Adrenal gland (tissue), 12 donors: Measurements from ENCODE around the gene RFC2. TPM values are rescaled to one million over a fixed set of nuclear protein-coding genes. Genes with fewer than 3 reads are reported as not detected.

Source experiments
- DNase-seq, 7 donors: peaks; one replicate each; pipeline ENCODE4 v3.0.0-alpha.2; 2019 to 2020
- H3K27ac ChIP-seq, 5 donors: fragments of 200-600 bp; sonication (generic) in 4 of 5; 1 replicate in 3 of 5; 2 replicates in 2 of 5; pipeline versions ENCODE4 v1.5.1 to v1.8.0; 2016 to 2020; ENCODE audit warnings: mild to moderate bottlenecking in 1 of 5
- H3K27me3 ChIP-seq: fragments of 200-600 bp; 2 replicates; pipeline ENCODE4 v1.8.0; 2021
- H3K36me3 ChIP-seq, 2 donors: fragments of 200-600 bp; replicated peaks in 1 of 2; 1 replicate in 1 of 2; 2 replicates in 1 of 2; pipeline versions ENCODE4 v1.5.1 to v1.8.0; 2018 to 2022
- H3K4me1 ChIP-seq, 2 donors: fragments of 200-600 bp; replicated peaks in 1 of 2; 1 replicate in 1 of 2; 2 replicates in 1 of 2; pipeline versions ENCODE4 v1.5.1 to v1.8.0; 2018 to 2021
- H3K4me3 ChIP-seq, 4 donors: fragments of 200-600 bp; sonication (generic) in 3 of 4; one replicate each; pipeline ENCODE4 v1.5.1; 2016 to 2018
- H3K9me3 ChIP-seq, 3 donors: fragments of 200-600 bp; sonication (generic) in 1 of 3; replicated peaks in 1 of 3; 1 replicate in 2 of 3; 2 replicates in 1 of 3; pipeline versions ENCODE4 v1.5.1 to v1.8.0; 2016 to 2021
- POLR2A ChIP-seq, 2 donors: fragments of 450-650 bp; IDR thresholded peaks; one replicate each; pipeline ENCODE4 v1.6.1; 2017; ENCODE audit warnings: antibody characterized with exemption in 2 of 2, mild to moderate bottlenecking in 2 of 2, moderate library complexity in 1 of 2
- WGBS, 4 donors: extraction: QIAGEN DNeasy Blood & Tissue Kit in 2 of 4; methylation state at CpG; one replicate each; pipeline versions ENCODE4 v1.1.5 to v1.1.7; 2013 to 2017; 5-methylcytosine and 5-hydroxymethylcytosine counted together
- intact Hi-C, 2 donors: fragments of 100-400 bp; cut with DNase I; formaldehyde crosslinking; loops; one replicate each; pipeline versions ENCODE4 v1.14.1 to v1.15.0; 2022 to 2023
- polyA plus RNA-seq, 3 donors: library from polyadenylated mRNA; stranded (reverse); fragments of 200-250 nt in 2 of 3; fragments of 350-450 nt in 1 of 3; fragmentation: Illumina TruSeq in 1 of 3; extraction: RNeasy Lipid Tissue Mini Kit (QIAGEN cat#74804) in 1 of 3; gene quantifications; one replicate each; pipeline ENCODE4 v1.2.3, GENCODE V29; 2013 to 2014
- total RNA-seq, 9 donors: library from RNA; depleted of rRNA in 4 of 9; stranded (reverse); fragments of >200 nt in 4 of 9; fragments of 120-200 nt in 1 of 9; fragmentation: NEBNext Ultra II Directional in 1 of 9; extraction: Animal tissue kit (Norgen Biotek cat#: 25700) in 1 of 9; gene quantifications; one replicate each; pipeline versions ENCODE4 v1.1.0 to v1.2.4, GENCODE V29; 2013 to 2023
- TF ChIP-seq, protein P1 (sequence below), 6 experiments: fragments of 450-650 bp in 4 of 6; fragments of 200-600 bp in 2 of 6; sonication (generic) in 1 of 6; IDR thresholded peaks; 1 replicate in 5 of 6; 2 replicates in 1 of 6; pipeline versions ENCODE4 v1.5.1 to v1.8.0; 2016 to 2021; ENCODE audit warnings: antibody characterized with exemption in 6 of 6, mild to moderate bottlenecking in 2 of 6, moderate library complexity in 1 of 6
- donor health status: healthy with polysubstance abuse.
- donor health status: Bipolar disorder and iron deficiency.
- donor health status: DM: yes; HTN: yes; CAD: no.
- donor health status: DM: no; HTN: no; CAD: no.
- donor health status: DM: no; HTN: no; CAD: no.
- donor health status: DM: yes; HTN: yes; CAD: no.

RFC2 gene
- total and polyA plus RNA-seq, 12 donors = 9.3 to 23.2 (median 14.6) TPM

GRCh38 chr7:74235518-74236268, 18.5 kb downstream of the RFC2 start:
- Histone ChIP-seq H3K4me3 (no peak overlapping the region), H3K36me3 (peaks cover 0 to 44% of the 10 kb centered on the region in 2 donors), H3K4me1 (peaks cover 0 to 3% of the 10 kb centered on the region in 2 donors), H3K27me3 (no peaks in the 10 kb centered on the region), H3K9me3 (no peaks in the 10 kb centered on the region), H3K27ac (no peak overlapping the region)
- TF ChIP-seq POLR2A (IDR thresholded peaks at IDR 0.05) = no peak
- TF ChIP-seq, protein P1, sequence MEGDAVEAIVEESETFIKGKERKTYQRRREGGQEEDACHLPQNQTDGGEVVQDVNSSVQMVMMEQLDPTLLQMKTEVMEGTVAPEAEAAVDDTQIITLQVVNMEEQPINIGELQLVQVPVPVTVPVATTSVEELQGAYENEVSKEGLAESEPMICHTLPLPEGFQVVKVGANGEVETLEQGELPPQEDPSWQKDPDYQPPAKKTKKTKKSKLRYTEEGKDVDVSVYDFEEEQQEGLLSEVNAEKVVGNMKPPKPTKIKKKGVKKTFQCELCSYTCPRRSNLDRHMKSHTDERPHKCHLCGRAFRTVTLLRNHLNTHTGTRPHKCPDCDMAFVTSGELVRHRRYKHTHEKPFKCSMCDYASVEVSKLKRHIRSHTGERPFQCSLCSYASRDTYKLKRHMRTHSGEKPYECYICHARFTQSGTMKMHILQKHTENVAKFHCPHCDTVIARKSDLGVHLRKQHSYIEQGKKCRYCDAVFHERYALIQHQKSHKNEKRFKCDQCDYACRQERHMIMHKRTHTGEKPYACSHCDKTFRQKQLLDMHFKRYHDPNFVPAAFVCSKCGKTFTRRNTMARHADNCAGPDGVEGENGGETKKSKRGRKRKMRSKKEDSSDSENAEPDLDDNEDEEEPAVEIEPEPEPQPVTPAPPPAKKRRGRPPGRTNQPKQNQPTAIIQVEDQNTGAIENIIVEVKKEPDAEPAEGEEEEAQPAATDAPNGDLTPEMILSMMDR (IDR thresholded peaks at IDR 0.05) = no peak
- 88 to 98% (median 92%) methylated on average over 7 to 8 of the region's 8 CpGs for WGBS, 4 donors
- DNase-seq = no peak
- intact Hi-C loops = no loop called here

GRCh38 chr7:74233655-74234285, 20.4 kb downstream of the RFC2 start:
- peaks cover 0 to 34% of the 10 kb centered on the region in 2 donors for H3K36me3 ChIP-seq
- H3K4me3 ChIP-seq = no peak overlapping the region
- no peak overlapping the region for H3K27ac ChIP-seq
- intact Hi-C loops = no loop called here
- no peak for TF ChIP-seq POLR2A (IDR thresholded peaks at IDR 0.05)
- TF ChIP-seq, protein P1 (IDR thresholded peaks at IDR 0.05) = no peak
- WGBS, 4 donors = 72 to 80% (median 78%) methylated on average over 11 to 13 of the region's 13 CpGs
- H3K9me3 ChIP-seq = no peaks in the 10 kb centered on the region
- H3K4me1 ChIP-seq = peaks cover 0 to 3% of the 10 kb centered on the region in 2 donors
- no peaks in the 10 kb centered on the region for H3K27me3 ChIP-seq
- peak in 1 of 7 donors; percentile 48 for DNase-seq

DNA sequence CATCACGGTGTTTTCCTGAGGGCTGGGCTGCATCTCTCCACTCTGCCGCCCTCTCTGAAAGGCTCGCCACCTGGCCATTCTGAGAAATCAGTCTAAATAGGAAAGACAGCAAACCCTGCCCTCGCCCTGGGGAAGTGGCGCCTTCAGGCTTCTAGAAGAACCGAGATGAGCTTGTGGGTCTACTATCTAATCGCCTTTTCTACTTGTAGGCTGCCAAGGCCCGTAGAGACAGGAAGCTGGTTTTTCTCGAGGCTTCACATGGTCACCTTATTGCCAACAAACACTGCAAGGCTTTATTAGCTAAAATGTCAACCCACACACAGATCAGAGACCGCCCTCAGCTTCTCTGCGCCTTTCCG, 23.0 kb downstream of the RFC2 start:
- WGBS, 4 donors = 83 to 87% (median 84%) methylated on average over 12 of the region's 12 CpGs
- Histone ChIP-seq H3K27me3 (no peaks in the 10 kb centered on the region), H3K36me3 (peaks cover 0 to 29% of the 10 kb centered on the region in 2 donors), H3K9me3 (no peaks in the 10 kb centered on the region), H3K4me3 (no peak overlapping the region), H3K4me1 (peaks cover 0 to 3% of the 10 kb centered on the region in 2 donors), H3K27ac (no peak overlapping the region)
- intact Hi-C loops = no loop called here
- DNase-seq = no peak
- TF ChIP-seq, protein P1 (IDR thresholded peaks at IDR 0.05) = no peak
- TF ChIP-seq POLR2A (IDR thresholded peaks at IDR 0.05) = no peak

- intact Hi-C loops = no loop called here
- Histone ChIP-seq H3K27me3 (no peaks in the 10 kb centered on the region), H3K4me1 (peaks cover 0 to 3% of the 10 kb centered on the region in 2 donors), H3K36me3 (peaks cover 0 to 24% of the 10 kb centered on the region in 2 donors), H3K27ac (no peak overlapping the region), H3K9me3 (no peaks in the 10 kb centered on the region), H3K4me3 (no peak overlapping the region)
- no peak for TF ChIP-seq POLR2A (IDR thresholded peaks at IDR 0.05)
- TF ChIP-seq, protein P1 (IDR thresholded peaks at IDR 0.05) = no peak
- WGBS, 4 donors = 90 to 93% (median 93%) methylated on average over 15 of the region's 15 CpGs
- DNase-seq = no peak
These were observed 23.6 kb downstream of the RFC2 start for GRCh38 chr7:74230446-74231231.
